HG03066 (cell line): Measurements from ENCODE around the gene CLCN1.

Experiments used
- ATAC-seq: cut with Tn5 transposase; IDR thresholded peaks from one replicate; pipeline ENCODE4 v1.9.1; 2021; ENCODE audit warnings: low read depth; ENCODE audit not compliant: unreplicated experiment

Gene CLCN1

GRCh38 chr7:143292876-143293275 lies 23.0 kb upstream of the CLCN1 start:
- ATAC-seq: no peak

- no peak for ATAC-seq
Measured at GRCh38 chr7:143295870-143296269, 20.0 kb upstream of the CLCN1 start.

- no peak for ATAC-seq
Measured at GRCh38 chr7:143296686-143297085, 19.2 kb upstream of the CLCN1 start.

GRCh38 chr7:143299346-143299745 lies 16.6 kb upstream of the CLCN1 start:
- no peak for ATAC-seq

GRCh38 chr7:143299840-143300239 lies 16.1 kb upstream of the CLCN1 start:
- ATAC-seq: no peak

GRCh38 chr7:143300959-143301935 lies 14.7 kb upstream of the CLCN1 start:
- no peak for ATAC-seq

- ATAC-seq: no peak
Measured at GRCh38 chr7:143303733-143304132, 12.2 kb upstream of the CLCN1 start.

- ATAC-seq: no peak
Measured at GRCh38 chr7:143304938-143305337, 11.0 kb upstream of the CLCN1 start.

- ATAC-seq: no peak
Measured at GRCh38 chr7:143305423-143306070, 10.4 kb upstream of the CLCN1 start.

GRCh38 chr7:143308632-143309031 lies 7.3 kb upstream of the CLCN1 start:
- no peak for ATAC-seq

- no peak for ATAC-seq
Measured at GRCh38 chr7:143314127-143314526, 1.8 kb upstream of the CLCN1 start.

- no peak for ATAC-seq
Measured at GRCh38 chr7:143316492-143316891, 581 bp downstream of the CLCN1 start.

- no peak for ATAC-seq
Measured at GRCh38 chr7:143318661-143319060, 2.8 kb downstream of the CLCN1 start.

- no peak for ATAC-seq
Measured at GRCh38 chr7:143320620-143321019, 4.7 kb downstream of the CLCN1 start.

- ATAC-seq: no peak
Measured at GRCh38 chr7:143321242-143321641, 5.3 kb downstream of the CLCN1 start.

- ATAC-seq: no peak
Measured at GRCh38 chr7:143321734-143322133, 5.8 kb downstream of the CLCN1 start.

GRCh38 chr7:143322760-143323633 lies 7.1 kb downstream of the CLCN1 start:
- no peak for ATAC-seq

- no peak for ATAC-seq
Measured at GRCh38 chr7:143323653-143324052, 7.7 kb downstream of the CLCN1 start.

- peak; percentile 46 for ATAC-seq
Measured at GRCh38 chr7:143325240-143325639, 9.3 kb downstream of the CLCN1 start.

- ATAC-seq: no peak
Measured at GRCh38 chr7:143327903-143328302, 12.0 kb downstream of the CLCN1 start.
